ENCODE measurements around the gene RPL4.

RPL4 gene

GRCh38 chr15:66454143-66454542, 50.5 kb downstream of the RPL4 start:
- DNase-seq = no peak

- DNase-seq = no peak
These were observed 51.6 kb downstream of the RPL4 start for GRCh38 chr15:66452971-66453580.

GRCh38 chr15:66452420-66452819, 52.2 kb downstream of the RPL4 start:
- DNase-seq = no peak
